Measurements from ENCODE around the gene CACNA1S.

CACNA1S gene

GRCh38 chr1:201019321-201019977 lies 92.8 kb downstream of the CACNA1S start:
- Histone ChIP-seq H3F3A (ENCODE audit: insufficient read depth, low read length) (peaks cover 39% of the 10 kb centered on the region), H3K4me2 (ENCODE audit: low read depth, low read length) (peak overlapping the region; percentile 95), H3K9ac (ENCODE audit: low read length) (peak overlapping the region; percentile 72), H3K36me3 (replicated peaks; ENCODE audit: insufficient read depth, low read length) (no peaks in the 10 kb centered on the region), H3K4me3 (ENCODE audit: low read length) (peak overlapping the region; percentile 12), H4K20me1 (ENCODE audit: insufficient read depth, low read length) (no peaks in the 10 kb centered on the region), H3K9me3 (replicated peaks; ENCODE audit: insufficient read depth, low read length) (no peaks in the 10 kb centered on the region), H2AFZ (ENCODE audit: low read length) (no peak overlapping the region), H3K27me3 (replicated peaks; ENCODE audit: insufficient read depth, low read length) (no peaks in the 10 kb centered on the region), H3K27ac (ENCODE audit: low read length) (peak overlapping the region; percentile 95), H3K9me2 (replicated peaks; ENCODE audit: insufficient read depth, low read length) (no peaks in the 10 kb centered on the region), H3K4me1 (ENCODE audit: low read length) (peaks cover 48% of the 10 kb centered on the region), H3K79me2 (ENCODE audit: low read length) (peaks cover 79% of the 10 kb centered on the region)
- peak; percentile 98 for DNase-seq
- no peak for TF ChIP-seq EZH2 (optimal IDR thresholded peaks at IDR 0.05; ENCODE audit: low read depth, low read length)
- no peak for TF ChIP-seq CTCF (IDR thresholded peaks at IDR 0.05; ENCODE audit: low read length)
- TF ChIP-seq EZH2phosphoT487 (IDR thresholded peaks at IDR 0.05; ENCODE audit: low read length): no peak

- Histone ChIP-seq H3K9me3 (replicated peaks; ENCODE audit: insufficient read depth, low read length) (no peaks in the 10 kb centered on the region), H3K4me1 (ENCODE audit: low read length) (peaks cover 42% of the 10 kb centered on the region)
Observed at GRCh38 chr1:201017828-201018163, 94.4 kb downstream of the CACNA1S start.

GRCh38 chr1:201016943-201017827 lies 95.0 kb downstream of the CACNA1S start:
- H3K79me2 ChIP-seq (ENCODE audit: low read length): peaks cover 90% of the 10 kb centered on the region
- no peak overlapping the region for H3K27ac ChIP-seq (ENCODE audit: low read length)
- H3K9me2 ChIP-seq (replicated peaks; ENCODE audit: insufficient read depth, low read length): no peaks in the 10 kb centered on the region
- H3F3A ChIP-seq (ENCODE audit: insufficient read depth, low read length): peaks cover 29% of the 10 kb centered on the region
- no peaks in the 10 kb centered on the region for H3K27me3 ChIP-seq (replicated peaks; ENCODE audit: insufficient read depth, low read length)
- no peak for TF ChIP-seq EZH2 (optimal IDR thresholded peaks at IDR 0.05; ENCODE audit: low read depth, low read length)
- no peak for TF ChIP-seq CTCF (IDR thresholded peaks at IDR 0.05; ENCODE audit: low read length)
- no peak for TF ChIP-seq EZH2phosphoT487 (IDR thresholded peaks at IDR 0.05; ENCODE audit: low read length)
- peaks cover 41% of the 10 kb centered on the region for H3K4me1 ChIP-seq (ENCODE audit: low read length)
- no peak overlapping the region for H3K4me3 ChIP-seq (ENCODE audit: low read length)
- H3K9ac ChIP-seq (ENCODE audit: low read length): no peak overlapping the region
- no peak overlapping the region for H2AFZ ChIP-seq (ENCODE audit: low read length)
- no peaks in the 10 kb centered on the region; the same call in 1 of the 2 replicates for H3K36me3 ChIP-seq (replicated peaks; ENCODE audit: insufficient read depth, low read length)
- H3K4me2 ChIP-seq (ENCODE audit: low read depth, low read length): no peak overlapping the region
- no peaks in the 10 kb centered on the region for H4K20me1 ChIP-seq (ENCODE audit: insufficient read depth, low read length)
- no peaks in the 10 kb centered on the region for H3K9me3 ChIP-seq (replicated peaks; ENCODE audit: insufficient read depth, low read length)
- DNase-seq: no peak

More at GRCh38 chr1:201017828-201018163, 94.4 kb downstream of the CACNA1S start:
- peaks cover 35% of the 10 kb centered on the region for H3F3A ChIP-seq (ENCODE audit: insufficient read depth, low read length)
- H3K36me3 ChIP-seq (replicated peaks; ENCODE audit: insufficient read depth, low read length): no peaks in the 10 kb centered on the region
- no peaks in the 10 kb centered on the region for H4K20me1 ChIP-seq (ENCODE audit: insufficient read depth, low read length)
- peaks cover 90% of the 10 kb centered on the region for H3K79me2 ChIP-seq (ENCODE audit: low read length)
- H3K9ac ChIP-seq (ENCODE audit: low read length): no peak overlapping the region
- H3K4me3 ChIP-seq (ENCODE audit: low read length): no peak overlapping the region
- no peak for DNase-seq
- H3K27me3 ChIP-seq (replicated peaks; ENCODE audit: insufficient read depth, low read length): no peaks in the 10 kb centered on the region
- H3K27ac ChIP-seq (ENCODE audit: low read length): peak overlapping the region; percentile 95; the same call in 1 of the 2 replicates
- TF ChIP-seq CTCF (IDR thresholded peaks at IDR 0.05; ENCODE audit: low read length) (no peak), EZH2 (optimal IDR thresholded peaks at IDR 0.05; ENCODE audit: low read depth, low read length) (no peak), EZH2phosphoT487 (IDR thresholded peaks at IDR 0.05; ENCODE audit: low read length) (no peak)
- no peak overlapping the region for H2AFZ ChIP-seq (ENCODE audit: low read length)
- H3K9me2 ChIP-seq (replicated peaks; ENCODE audit: insufficient read depth, low read length): no peaks in the 10 kb centered on the region
- no peak overlapping the region for H3K4me2 ChIP-seq (ENCODE audit: low read depth, low read length)

All from MM.1S (cell line).